HG03354 (cell line): ENCODE results near the gene PTMA.

Source experiments
- ATAC-seq: cut with Tn5 transposase; IDR thresholded peaks from one replicate; pipeline ENCODE4 v1.9.1; 2021; ENCODE audit warnings: mild to moderate bottlenecking; ENCODE audit not compliant: unreplicated experiment, poor library complexity, severe bottlenecking

Gene PTMA

GRCh38 chr2:231674587-231675338 lies 33.6 kb upstream of the PTMA start:
- peak; percentile 38 for ATAC-seq

- ATAC-seq, result no peak
These were observed 32.1 kb upstream of the PTMA start for GRCh38 chr2:231676243-231676642.

GRCh38 chr2:231677632-231678104 lies 30.7 kb upstream of the PTMA start:
- ATAC-seq, result peak; percentile 24

GRCh38 chr2:231679908-231680284 lies 28.4 kb upstream of the PTMA start:
- ATAC-seq, result no peak

GRCh38 chr2:231680285-231680991 lies 27.9 kb upstream of the PTMA start:
- ATAC-seq, result no peak

- ATAC-seq, result peak; percentile 77
These were observed 27.1 kb upstream of the PTMA start for GRCh38 chr2:231680992-231681852.

GRCh38 chr2:231682603-231683291 lies 25.6 kb upstream of the PTMA start:
- ATAC-seq, result no peak

GRCh38 chr2:231683292-231684235 lies 24.8 kb upstream of the PTMA start:
- no peak for ATAC-seq

GRCh38 chr2:231684314-231685223 lies 23.8 kb upstream of the PTMA start:
- ATAC-seq, result no peak

- ATAC-seq, result no peak
These were observed 22.8 kb upstream of the PTMA start for GRCh38 chr2:231685349-231686191.

- no peak for ATAC-seq
These were observed 21.9 kb upstream of the PTMA start for GRCh38 chr2:231686192-231687100.

- peak; percentile 74 for ATAC-seq
These were observed 21.0 kb upstream of the PTMA start for GRCh38 chr2:231687133-231687852.

GRCh38 chr2:231687961-231688360 lies 20.4 kb upstream of the PTMA start:
- ATAC-seq, result no peak

- no peak for ATAC-seq
These were observed 19.6 kb upstream of the PTMA start for GRCh38 chr2:231688719-231689118.
